ENCODE measurements around the gene THEMIS. TPM values are rescaled to one million over a fixed set of nuclear protein-coding genes. Genes with fewer than 3 reads are reported as not detected.

THEMIS gene
- total RNA-seq, 1 donor from 2014 or later = not detected

DNA sequence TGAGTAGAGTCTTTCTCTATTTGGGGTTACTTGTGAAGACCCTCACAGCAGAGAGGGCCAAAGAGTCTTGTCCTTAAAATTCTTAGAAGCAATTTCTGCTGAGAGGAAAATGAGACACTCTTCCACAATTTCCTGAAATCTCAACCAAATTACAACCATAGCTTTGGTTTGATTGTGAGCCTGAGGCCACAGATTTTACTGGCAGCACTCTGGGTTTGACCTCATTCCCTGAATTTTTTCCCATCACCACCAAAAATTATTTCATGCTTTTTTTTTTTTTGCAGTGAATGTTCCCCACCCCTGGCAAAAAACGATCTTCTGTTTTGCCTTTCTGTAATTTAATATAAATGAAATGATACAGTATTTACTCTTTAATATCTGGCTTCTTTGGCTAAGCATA, 125.5 kb downstream of the THEMIS start:
- H3K4me2 ChIP-seq = no peak overlapping the region
- Mint-ChIP-seq H3K4me3 (no peak overlapping the region), H3K9me3 (no peaks in the 10 kb centered on the region), H3K27ac (no peak overlapping the region), H3K27me3 (ENCODE audit: insufficient read depth, low read depth) (no peaks in the 10 kb centered on the region), H3K4me1 (no peaks in the 10 kb centered on the region), H3K36me3 (no peaks in the 10 kb centered on the region)
- no peaks in the 10 kb centered on the region for H3K36me3 ChIP-seq
- no peaks in the 10 kb centered on the region for H3K27me3 ChIP-seq
- no peak overlapping the region for H3K9ac ChIP-seq
- TF ChIP-seq EZH2 (IDR thresholded peaks at IDR 0.05) (no peak), EZH2phosphoT487 (IDR thresholded peaks at IDR 0.05) (no peak)
- TF ChIP-seq, protein P1, sequence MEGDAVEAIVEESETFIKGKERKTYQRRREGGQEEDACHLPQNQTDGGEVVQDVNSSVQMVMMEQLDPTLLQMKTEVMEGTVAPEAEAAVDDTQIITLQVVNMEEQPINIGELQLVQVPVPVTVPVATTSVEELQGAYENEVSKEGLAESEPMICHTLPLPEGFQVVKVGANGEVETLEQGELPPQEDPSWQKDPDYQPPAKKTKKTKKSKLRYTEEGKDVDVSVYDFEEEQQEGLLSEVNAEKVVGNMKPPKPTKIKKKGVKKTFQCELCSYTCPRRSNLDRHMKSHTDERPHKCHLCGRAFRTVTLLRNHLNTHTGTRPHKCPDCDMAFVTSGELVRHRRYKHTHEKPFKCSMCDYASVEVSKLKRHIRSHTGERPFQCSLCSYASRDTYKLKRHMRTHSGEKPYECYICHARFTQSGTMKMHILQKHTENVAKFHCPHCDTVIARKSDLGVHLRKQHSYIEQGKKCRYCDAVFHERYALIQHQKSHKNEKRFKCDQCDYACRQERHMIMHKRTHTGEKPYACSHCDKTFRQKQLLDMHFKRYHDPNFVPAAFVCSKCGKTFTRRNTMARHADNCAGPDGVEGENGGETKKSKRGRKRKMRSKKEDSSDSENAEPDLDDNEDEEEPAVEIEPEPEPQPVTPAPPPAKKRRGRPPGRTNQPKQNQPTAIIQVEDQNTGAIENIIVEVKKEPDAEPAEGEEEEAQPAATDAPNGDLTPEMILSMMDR (IDR thresholded peaks at IDR 0.05) = no peak
- H3F3A ChIP-seq (ENCODE audit: low read depth) = no peaks in the 10 kb centered on the region
- H3K4me3 ChIP-seq = no peak overlapping the region
- H3K79me2 ChIP-seq (ENCODE audit: low read depth) = no peaks in the 10 kb centered on the region
- H3K27ac ChIP-seq = no peak overlapping the region
- H4K20me1 ChIP-seq (ENCODE audit: low read depth) = no peaks in the 10 kb centered on the region
- no peak overlapping the region for H2AFZ ChIP-seq (replicated peaks)
- no peak for DNase-seq (ENCODE audit: low spot score)
- H3K9me3 ChIP-seq (ENCODE audit: low read depth) = no peaks in the 10 kb centered on the region
- no peaks in the 10 kb centered on the region for H3K4me1 ChIP-seq

DNA sequence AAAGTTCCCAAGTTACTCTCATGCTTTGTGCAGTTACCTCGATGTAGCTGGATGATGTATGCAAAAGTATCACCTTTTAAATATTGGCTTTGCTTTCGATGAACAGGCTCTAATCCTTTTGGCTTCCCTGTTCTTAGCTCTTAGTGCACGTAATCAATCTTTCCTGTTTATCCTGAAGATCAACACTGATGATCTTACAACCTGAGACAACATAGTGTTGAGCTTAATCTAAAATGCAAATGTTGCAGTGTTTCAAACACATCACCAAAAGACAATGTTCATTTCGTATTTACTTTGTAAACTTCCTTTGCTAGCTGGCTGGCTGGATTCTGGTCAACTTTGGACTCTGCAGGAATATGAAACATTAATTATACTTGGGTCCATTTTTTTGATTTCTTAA, 132.1 kb downstream of the THEMIS start:
- Mint-ChIP-seq H3K9me3 (no peaks in the 10 kb centered on the region), H3K4me1 (no peaks in the 10 kb centered on the region), H3K27me3 (ENCODE audit: insufficient read depth, low read depth) (no peaks in the 10 kb centered on the region), H3K36me3 (no peaks in the 10 kb centered on the region), H3K4me3 (no peak overlapping the region), H3K27ac (no peak overlapping the region)
- TF ChIP-seq EZH2 (IDR thresholded peaks at IDR 0.05) (no peak), EZH2phosphoT487 (IDR thresholded peaks at IDR 0.05) (no peak)
- TF ChIP-seq, protein P1 (IDR thresholded peaks at IDR 0.05) = no peak
- Histone ChIP-seq H3K36me3 (no peaks in the 10 kb centered on the region), H3K27ac (no peak overlapping the region), H3K79me2 (ENCODE audit: low read depth) (no peaks in the 10 kb centered on the region), H2AFZ (replicated peaks) (no peak overlapping the region), H3K4me2 (no peak overlapping the region), H4K20me1 (ENCODE audit: low read depth) (no peaks in the 10 kb centered on the region), H3K27me3 (no peaks in the 10 kb centered on the region), H3K9ac (no peak overlapping the region), H3F3A (ENCODE audit: low read depth) (no peaks in the 10 kb centered on the region), H3K4me1 (no peaks in the 10 kb centered on the region), H3K9me3 (ENCODE audit: low read depth) (no peaks in the 10 kb centered on the region), H3K4me3 (no peak overlapping the region)
- DNase-seq (ENCODE audit: low spot score) = no peak

DNA sequence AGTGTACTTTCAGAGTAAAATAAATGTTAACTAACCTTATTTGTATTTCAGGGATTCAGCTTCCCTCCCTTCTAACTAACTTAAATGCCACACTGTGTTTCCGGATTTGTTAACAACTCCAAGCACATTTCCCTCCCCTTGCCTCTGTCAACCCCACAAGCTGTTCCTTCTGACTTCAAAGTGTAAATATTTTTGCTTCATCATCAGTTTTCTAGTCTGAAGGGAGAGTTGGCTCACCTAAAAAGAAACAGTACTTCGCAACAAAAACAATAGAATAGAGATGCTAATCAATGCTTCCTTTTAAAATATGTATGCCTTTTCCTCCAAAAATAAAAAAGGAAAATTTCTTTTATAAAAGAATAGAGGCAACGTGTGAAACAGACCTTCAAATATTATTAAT, 132.6 kb downstream of the THEMIS start:
- no peaks in the 10 kb centered on the region for H3K4me1 Mint-ChIP-seq
- no peaks in the 10 kb centered on the region for H3K27me3 Mint-ChIP-seq (ENCODE audit: insufficient read depth, low read depth)
- Histone ChIP-seq H3K4me3 (no peak overlapping the region), H3K27me3 (no peaks in the 10 kb centered on the region), H3K27ac (no peak overlapping the region), H2AFZ (replicated peaks) (no peak overlapping the region), H3K4me1 (no peaks in the 10 kb centered on the region), H3K9me3 (ENCODE audit: low read depth) (no peaks in the 10 kb centered on the region), H3K79me2 (ENCODE audit: low read depth) (no peaks in the 10 kb centered on the region), H3F3A (ENCODE audit: low read depth) (no peaks in the 10 kb centered on the region), H4K20me1 (ENCODE audit: low read depth) (no peaks in the 10 kb centered on the region), H3K36me3 (no peaks in the 10 kb centered on the region), H3K9ac (no peak overlapping the region), H3K4me2 (no peak overlapping the region)
- H3K36me3 Mint-ChIP-seq = no peaks in the 10 kb centered on the region
- no peak for TF ChIP-seq EZH2 (IDR thresholded peaks at IDR 0.05)
- TF ChIP-seq, protein P1 (IDR thresholded peaks at IDR 0.05) = no peak
- TF ChIP-seq EZH2phosphoT487 (IDR thresholded peaks at IDR 0.05) = no peak
- no peaks in the 10 kb centered on the region for H3K9me3 Mint-ChIP-seq
- DNase-seq (ENCODE audit: low spot score) = no peak
- H3K4me3 Mint-ChIP-seq = no peak overlapping the region
- no peak overlapping the region for H3K27ac Mint-ChIP-seq
